Epithelial cell of prostate (primary cell): ENCODE measurements around the gene MIB2.

ENCODE experiments used
- DNase-seq: peaks from one replicate; pipeline ENCODE4 v3.0.0-alpha.2; 2011; ENCODE audit warnings: low read depth, low spot score
- H3K27ac ChIP-seq: fragments of 450-650 bp; 2 replicates; pipeline ENCODE4 v1.5.1; 2017; ENCODE audit warnings: mild to moderate bottlenecking

Gene MIB2

GRCh38 chr1:1597275-1597930 lies 17.9 kb upstream of the MIB2 start:
- no peak overlapping the region for H3K27ac ChIP-seq
- no peak for DNase-seq

GRCh38 chr1:1598051-1598719 lies 17.1 kb upstream of the MIB2 start:
- H3K27ac ChIP-seq = no peak overlapping the region
- no peak for DNase-seq

- DNase-seq = no peak
- H3K27ac ChIP-seq = no peak overlapping the region
Measured at GRCh38 chr1:1598720-1599029, 16.6 kb upstream of the MIB2 start.

- DNase-seq = no peak
- no peak overlapping the region for H3K27ac ChIP-seq
Measured at GRCh38 chr1:1599030-1599934, 16.0 kb upstream of the MIB2 start.

- H3K27ac ChIP-seq = no peak within 1 kb of the TSS
- DNase-seq = no peak
Measured at GRCh38 chr1:1599935-1600860, 15.1 kb upstream of the MIB2 start, which contains the start of gene FNDC10. TSS of gene FNDC10 (minus strand) at chr1:1600135. CDS start at chr1:1600015, 120 bp downstream.

- no peak overlapping the region for H3K27ac ChIP-seq
- no peak for DNase-seq
Measured at GRCh38 chr1:1600861-1601563, 14.3 kb upstream of the MIB2 start.

- no peak for DNase-seq
- H3K27ac ChIP-seq = no peak overlapping the region
Measured at GRCh38 chr1:1601564-1602303, 13.6 kb upstream of the MIB2 start.

GRCh38 chr1:1602304-1602967 lies 12.9 kb upstream of the MIB2 start:
- DNase-seq = no peak
- no peak overlapping the region for H3K27ac ChIP-seq

- no peak for DNase-seq
- H3K27ac ChIP-seq = no peak overlapping the region
Measured at GRCh38 chr1:1602968-1603506, 12.3 kb upstream of the MIB2 start.

- DNase-seq = no peak
Measured at GRCh38 chr1:1603671-1604373, 11.5 kb upstream of the MIB2 start.

GRCh38 chr1:1604374-1605033 lies 10.8 kb upstream of the MIB2 start:
- H3K27ac ChIP-seq = no peak overlapping the region
- DNase-seq = no peak

More at GRCh38 chr1:1603671-1604373, 11.5 kb upstream of the MIB2 start:
- H3K27ac ChIP-seq = no peak overlapping the region

- H3K27ac ChIP-seq = no peak overlapping the region
- no peak for DNase-seq
Measured at GRCh38 chr1:1605034-1605591, 10.2 kb upstream of the MIB2 start.

- no peak for DNase-seq
- H3K27ac ChIP-seq = no peak overlapping the region
Measured at GRCh38 chr1:1605724-1606123, 9.6 kb upstream of the MIB2 start.

GRCh38 chr1:1606232-1606631 lies 9.1 kb upstream of the MIB2 start:
- no peak overlapping the region for H3K27ac ChIP-seq
- no peak for DNase-seq

GRCh38 chr1:1609822-1610485 lies 5.3 kb upstream of the MIB2 start:
- no peak overlapping the region for H3K27ac ChIP-seq
- DNase-seq = no peak

GRCh38 chr1:1610796-1611195 lies 4.5 kb upstream of the MIB2 start:
- DNase-seq = no peak
- H3K27ac ChIP-seq = no peak overlapping the region
